Colonic mucosa (tissue), 4 donors: ENCODE measurements around the gene SLC35B3. TPM values are rescaled to one million over a fixed set of nuclear protein-coding genes. Genes with fewer than 3 reads are reported as not detected.
A peak's percentile ranks its signal among the peaks of the same experiment; 100 is the strongest.

Source experiments
- DNase-seq: peaks from one replicate; pipeline ENCODE4 v3.0.0-alpha.2; 2020
- H3K27ac ChIP-seq: fragments of 200-600 bp; one replicate; pipeline ENCODE4 v1.8.0; 2021
- H3K27me3 ChIP-seq: fragments of 200-600 bp; one replicate; pipeline ENCODE4 v1.8.0; 2021
- H3K36me3 ChIP-seq: fragments of 200-600 bp; one replicate; pipeline ENCODE4 v1.8.0; 2021
- H3K4me1 ChIP-seq: fragments of 200-600 bp; one replicate; pipeline ENCODE4 v1.8.0; 2021; ENCODE audit warnings: mild to moderate bottlenecking
- H3K4me3 ChIP-seq: fragments of 200-600 bp; one replicate; pipeline ENCODE4 v1.8.0; 2021
- H3K9ac ChIP-seq, 2 donors: one replicate each; pipeline ENCODE4 v1.7.0; 2013; ENCODE audit warnings: control low read depth in 2 of 2, low read depth in 2 of 2, low read length in 2 of 2
- H3K9me3 ChIP-seq: fragments of 200-600 bp; one replicate; pipeline ENCODE4 v1.8.0; 2021
- CTCF ChIP-seq: fragments of 200-600 bp; IDR thresholded peaks from one replicate; pipeline ENCODE4 v1.8.0; 2022; ENCODE audit warnings: antibody characterized with exemption, mild to moderate bottlenecking
- intact Hi-C: fragments of 100-400 bp; cut with DNase I; formaldehyde crosslinking; loops from one replicate; pipeline ENCODE4 v1.14.1; 2022
- total RNA-seq, 2 donors: library from RNA; stranded (reverse); fragmentation: NEBNext Ultra II Directional in 1 of 2; extraction: Animal tissue kit (Norgen Biotek cat#: 25700) in 1 of 2; gene quantifications; one replicate each; pipeline ENCODE4 v1.2.1, GENCODE V29; 2021
- donor health status: healthy.
- donor health status: DM: no; HTN: no; CAD: no.
- donor health status: DM: no; HTN: no; CAD: no.

Gene SLC35B3
- total RNA-seq, 2 donors from 2014 or later = 33.4 to 35.1 TPM

DNA sequence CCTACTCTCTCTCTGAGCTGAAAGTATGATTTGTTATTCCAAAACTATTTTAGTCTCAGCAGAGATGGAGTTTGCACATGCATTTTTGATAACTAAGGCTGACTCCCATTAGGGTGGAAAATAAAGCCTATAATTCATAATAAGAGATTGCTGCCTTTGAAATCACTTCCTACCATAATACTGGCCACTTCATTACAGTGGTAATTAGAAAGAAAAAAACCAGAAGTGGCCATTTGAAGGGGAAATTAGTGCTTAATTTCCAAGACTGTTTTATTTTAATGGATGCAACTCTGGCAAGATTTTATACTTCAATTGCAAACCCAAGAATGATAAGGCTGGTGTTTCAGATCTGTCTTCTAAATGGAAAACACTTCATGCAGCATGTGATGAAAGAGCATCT is 43.4 kb downstream of the SLC35B3 start:
- TF ChIP-seq CTCF = no peak
- no peaks in the 10 kb centered on the region for H3K9me3 ChIP-seq

DNA sequence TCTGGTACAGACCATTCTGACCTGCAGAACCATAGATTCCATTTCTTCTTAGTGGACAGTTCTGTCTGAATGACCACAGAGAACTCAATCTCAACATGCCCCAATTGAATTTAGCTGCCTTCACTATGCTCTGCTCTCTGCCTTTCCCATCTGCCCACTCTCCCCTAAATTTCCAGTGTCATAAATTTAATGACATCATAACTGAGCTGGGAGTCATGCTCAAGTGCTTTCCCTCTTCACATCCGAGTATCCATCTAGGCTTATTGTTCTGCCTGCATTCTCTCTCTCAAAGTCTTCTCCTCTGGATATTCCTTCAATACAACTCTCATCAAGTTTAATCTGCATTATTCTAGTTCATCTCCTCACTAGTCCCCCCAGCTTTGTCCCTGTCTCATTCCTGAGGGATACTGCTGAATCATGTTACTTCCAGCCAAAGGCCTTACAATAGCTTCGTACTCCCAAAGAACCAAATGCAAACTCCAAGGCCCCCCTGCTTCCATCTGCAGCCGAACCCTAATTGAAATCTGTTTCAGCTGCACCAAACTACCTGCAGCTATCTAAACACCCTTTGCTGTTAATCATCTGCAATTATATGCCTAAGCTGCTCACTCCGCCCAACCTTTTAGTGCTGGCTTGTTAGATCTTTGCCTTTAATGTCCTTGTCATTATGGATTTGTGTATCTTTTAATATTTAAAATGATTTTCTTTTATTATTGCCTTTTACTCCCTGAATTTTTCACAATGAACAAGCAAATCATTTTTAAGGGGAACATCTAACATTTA is 46.1 kb downstream of the SLC35B3 start:
- no peaks in the 10 kb centered on the region for H3K27me3 ChIP-seq
- no peak overlapping the region for H3K27ac ChIP-seq
- TF ChIP-seq CTCF = no peak
- no peaks in the 10 kb centered on the region for H3K36me3 ChIP-seq
- H3K9me3 ChIP-seq = no peaks in the 10 kb centered on the region
- H3K9ac ChIP-seq = no peak overlapping the region
- DNase-seq = peak; percentile 24
- H3K4me3 ChIP-seq = no peak overlapping the region
- no peaks in the 10 kb centered on the region for H3K4me1 ChIP-seq
- intact Hi-C loops = no loop called here

More for the DNA sequence above, 43.4 kb downstream of the SLC35B3 start:
- no peak for DNase-seq
- intact Hi-C loops = no loop called here
- H3K4me3 ChIP-seq = no peak overlapping the region
- H3K27ac ChIP-seq = no peak overlapping the region
- no peaks in the 10 kb centered on the region for H3K27me3 ChIP-seq
- no peak overlapping the region for H3K9ac ChIP-seq
- H3K4me1 ChIP-seq = no peaks in the 10 kb centered on the region
- no peaks in the 10 kb centered on the region for H3K36me3 ChIP-seq

- H3K4me1 ChIP-seq = no peaks in the 10 kb centered on the region
- H3K27me3 ChIP-seq = no peaks in the 10 kb centered on the region
- H3K9ac ChIP-seq = no peak overlapping the region
- intact Hi-C loops = no loop called here
- H3K36me3 ChIP-seq = no peaks in the 10 kb centered on the region
- no peaks in the 10 kb centered on the region for H3K9me3 ChIP-seq
- no peak for TF ChIP-seq CTCF
- no peak for DNase-seq
- H3K27ac ChIP-seq = no peak overlapping the region
- no peak overlapping the region for H3K4me3 ChIP-seq
Observed at GRCh38 chr6:8387942-8388437, 47.4 kb downstream of the SLC35B3 start.

- Histone ChIP-seq H3K4me1 (no peaks in the 10 kb centered on the region), H3K9me3 (no peaks in the 10 kb centered on the region), H3K36me3 (no peaks in the 10 kb centered on the region), H3K27ac (no peak overlapping the region), H3K4me3 (no peak overlapping the region), H3K9ac (no peak overlapping the region), H3K27me3 (no peaks in the 10 kb centered on the region)
- intact Hi-C loops = no loop called here
- DNase-seq = no peak
- no peak for TF ChIP-seq CTCF
Observed at GRCh38 chr6:8383584-8383983, 51.8 kb downstream of the SLC35B3 start.

- no peak for TF ChIP-seq CTCF
- Histone ChIP-seq H3K27me3 (no peaks in the 10 kb centered on the region), H3K4me3 (no peak overlapping the region), H3K4me1 (no peaks in the 10 kb centered on the region), H3K27ac (no peak overlapping the region), H3K36me3 (no peaks in the 10 kb centered on the region), H3K9me3 (no peaks in the 10 kb centered on the region), H3K9ac (no peak overlapping the region)
- intact Hi-C loops = no loop called here
- no peak for DNase-seq
Observed at GRCh38 chr6:8382434-8382833, 52.9 kb downstream of the SLC35B3 start.
